GM23338 (cell line): ENCODE data around the gene NFE2L3.

Source experiments
- CREB1 ChIP-seq: fragments of 250-450 bp; sonication (Bioruptor Pico); IDR thresholded peaks from 2 replicates; pipeline ENCODE4 v1.5.0; 2020; ENCODE audit warnings: low read depth, mild to moderate bottlenecking, moderate library complexity
- EZH2 ChIP-seq: fragments of 200-600 bp; sonication (generic); IDR thresholded peaks from one replicate; pipeline ENCODE4 v1.8.0; 2017; ENCODE audit warnings: antibody characterized with exemption, mild to moderate bottlenecking, low read depth; ENCODE audit not compliant: unreplicated experiment
- EZH2phosphoT487 ChIP-seq: fragments of 200-600 bp; sonication (generic); IDR thresholded peaks from one replicate; pipeline ENCODE4 v1.8.1; 2018; ENCODE audit warnings: antibody characterized with exemption; ENCODE audit not compliant: unreplicated experiment
- JUNB ChIP-seq: IDR thresholded peaks from one replicate; pipeline ENCODE4 v1.6.1; 2016; ENCODE audit warnings: antibody characterized with exemption; ENCODE audit not compliant: unreplicated experiment
- POLR2AphosphoS5 ChIP-seq: IDR thresholded peaks from 2 replicates; pipeline ENCODE4 v1.6.1; 2016; ENCODE audit warnings: antibody characterized with exemption, low read depth
- STAT1 ChIP-seq: IDR thresholded peaks from one replicate; pipeline ENCODE4 v1.6.1; 2016; ENCODE audit warnings: antibody characterized with exemption; ENCODE audit not compliant: unreplicated experiment
- TF ChIP-seq, protein P1 (sequence below): IDR thresholded peaks from one replicate; pipeline ENCODE4 v1.6.1; 2018; ENCODE audit warnings: antibody characterized with exemption; ENCODE audit not compliant: unreplicated experiment
- TF ChIP-seq, protein P2 (sequence below), 2 experiments: fragments of 200-600 bp in 1 of 2; sonication (generic) in 1 of 2; conservative IDR thresholded peaks; 2 replicates each; pipeline versions ENCODE4 v1.5.1 to v1.6.1; 2016 to 2017; ENCODE audit warnings: antibody characterized with exemption in 2 of 2, low read depth in 2 of 2, mild to moderate bottlenecking in 2 of 2, moderate library complexity in 1 of 2
- TF ChIP-seq, protein P3 (sequence below): IDR thresholded peaks from 2 replicates; pipeline ENCODE4 v1.6.1; 2016; ENCODE audit warnings: antibody characterized with exemption

DNA sequence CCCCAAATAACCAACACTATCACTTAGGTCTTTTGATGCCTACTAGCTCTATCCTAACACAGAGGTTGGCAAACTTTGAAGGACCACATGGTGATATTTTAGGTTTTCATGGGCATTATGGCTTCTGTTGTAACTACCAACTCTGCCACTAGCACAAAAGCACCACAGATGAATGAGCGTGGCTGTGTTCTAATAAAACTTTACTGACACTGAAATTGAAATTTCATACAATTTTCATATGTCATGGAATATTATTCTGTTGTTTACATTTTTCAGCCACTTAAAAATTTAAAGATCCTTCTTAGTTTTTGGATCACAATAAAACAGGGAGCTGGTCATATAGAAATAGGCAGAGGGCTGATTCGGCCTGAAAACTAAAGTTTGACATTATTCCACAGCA lies 76.0 kb downstream of the NFE2L3 start:
- TF ChIP-seq, protein P1, sequence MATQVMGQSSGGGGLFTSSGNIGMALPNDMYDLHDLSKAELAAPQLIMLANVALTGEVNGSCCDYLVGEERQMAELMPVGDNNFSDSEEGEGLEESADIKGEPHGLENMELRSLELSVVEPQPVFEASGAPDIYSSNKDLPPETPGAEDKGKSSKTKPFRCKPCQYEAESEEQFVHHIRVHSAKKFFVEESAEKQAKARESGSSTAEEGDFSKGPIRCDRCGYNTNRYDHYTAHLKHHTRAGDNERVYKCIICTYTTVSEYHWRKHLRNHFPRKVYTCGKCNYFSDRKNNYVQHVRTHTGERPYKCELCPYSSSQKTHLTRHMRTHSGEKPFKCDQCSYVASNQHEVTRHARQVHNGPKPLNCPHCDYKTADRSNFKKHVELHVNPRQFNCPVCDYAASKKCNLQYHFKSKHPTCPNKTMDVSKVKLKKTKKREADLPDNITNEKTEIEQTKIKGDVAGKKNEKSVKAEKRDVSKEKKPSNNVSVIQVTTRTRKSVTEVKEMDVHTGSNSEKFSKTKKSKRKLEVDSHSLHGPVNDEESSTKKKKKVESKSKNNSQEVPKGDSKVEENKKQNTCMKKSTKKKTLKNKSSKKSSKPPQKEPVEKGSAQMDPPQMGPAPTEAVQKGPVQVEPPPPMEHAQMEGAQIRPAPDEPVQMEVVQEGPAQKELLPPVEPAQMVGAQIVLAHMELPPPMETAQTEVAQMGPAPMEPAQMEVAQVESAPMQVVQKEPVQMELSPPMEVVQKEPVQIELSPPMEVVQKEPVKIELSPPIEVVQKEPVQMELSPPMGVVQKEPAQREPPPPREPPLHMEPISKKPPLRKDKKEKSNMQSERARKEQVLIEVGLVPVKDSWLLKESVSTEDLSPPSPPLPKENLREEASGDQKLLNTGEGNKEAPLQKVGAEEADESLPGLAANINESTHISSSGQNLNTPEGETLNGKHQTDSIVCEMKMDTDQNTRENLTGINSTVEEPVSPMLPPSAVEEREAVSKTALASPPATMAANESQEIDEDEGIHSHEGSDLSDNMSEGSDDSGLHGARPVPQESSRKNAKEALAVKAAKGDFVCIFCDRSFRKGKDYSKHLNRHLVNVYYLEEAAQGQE: no peak
- TF ChIP-seq, protein P2, sequence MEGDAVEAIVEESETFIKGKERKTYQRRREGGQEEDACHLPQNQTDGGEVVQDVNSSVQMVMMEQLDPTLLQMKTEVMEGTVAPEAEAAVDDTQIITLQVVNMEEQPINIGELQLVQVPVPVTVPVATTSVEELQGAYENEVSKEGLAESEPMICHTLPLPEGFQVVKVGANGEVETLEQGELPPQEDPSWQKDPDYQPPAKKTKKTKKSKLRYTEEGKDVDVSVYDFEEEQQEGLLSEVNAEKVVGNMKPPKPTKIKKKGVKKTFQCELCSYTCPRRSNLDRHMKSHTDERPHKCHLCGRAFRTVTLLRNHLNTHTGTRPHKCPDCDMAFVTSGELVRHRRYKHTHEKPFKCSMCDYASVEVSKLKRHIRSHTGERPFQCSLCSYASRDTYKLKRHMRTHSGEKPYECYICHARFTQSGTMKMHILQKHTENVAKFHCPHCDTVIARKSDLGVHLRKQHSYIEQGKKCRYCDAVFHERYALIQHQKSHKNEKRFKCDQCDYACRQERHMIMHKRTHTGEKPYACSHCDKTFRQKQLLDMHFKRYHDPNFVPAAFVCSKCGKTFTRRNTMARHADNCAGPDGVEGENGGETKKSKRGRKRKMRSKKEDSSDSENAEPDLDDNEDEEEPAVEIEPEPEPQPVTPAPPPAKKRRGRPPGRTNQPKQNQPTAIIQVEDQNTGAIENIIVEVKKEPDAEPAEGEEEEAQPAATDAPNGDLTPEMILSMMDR (conservative IDR thresholded peaks at IDR 0.05; ENCODE audit: low read depth in 2 of 2): no peak
- TF ChIP-seq POLR2AphosphoS5: no peak
- TF ChIP-seq EZH2: no peak
- no peak for TF ChIP-seq CREB1 (CRISPR knock-in tag)
- TF ChIP-seq EZH2phosphoT487: no peak
- TF ChIP-seq, protein P3, sequence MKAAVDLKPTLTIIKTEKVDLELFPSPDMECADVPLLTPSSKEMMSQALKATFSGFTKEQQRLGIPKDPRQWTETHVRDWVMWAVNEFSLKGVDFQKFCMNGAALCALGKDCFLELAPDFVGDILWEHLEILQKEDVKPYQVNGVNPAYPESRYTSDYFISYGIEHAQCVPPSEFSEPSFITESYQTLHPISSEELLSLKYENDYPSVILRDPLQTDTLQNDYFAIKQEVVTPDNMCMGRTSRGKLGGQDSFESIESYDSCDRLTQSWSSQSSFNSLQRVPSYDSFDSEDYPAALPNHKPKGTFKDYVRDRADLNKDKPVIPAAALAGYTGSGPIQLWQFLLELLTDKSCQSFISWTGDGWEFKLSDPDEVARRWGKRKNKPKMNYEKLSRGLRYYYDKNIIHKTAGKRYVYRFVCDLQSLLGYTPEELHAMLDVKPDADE: no peak
- no peak for TF ChIP-seq JUNB
- TF ChIP-seq STAT1: no peak
